HG03520 (cell line): ENCODE results near the gene HEMK1.

Experiments used
- ATAC-seq: cut with Tn5 transposase; IDR thresholded peaks from one replicate; pipeline ENCODE4 v1.9.1; 2021; ENCODE audit warnings: mild to moderate bottlenecking, moderate library complexity; ENCODE audit not compliant: unreplicated experiment

HEMK1 gene

GRCh38 chr3:50611464-50612233 lies 42.3 kb downstream of the HEMK1 start, which contains the start of gene CISH:
Gene CISH, minus strand, starts transcription at chr3:50611774. Its CDS starts 124 bp downstream, at chr3:50611650.
- ATAC-seq: peak; percentile 59

- ATAC-seq: peak; percentile 7
These were observed 43.0 kb downstream of the HEMK1 start for GRCh38 chr3:50612234-50612882.

- ATAC-seq: no peak
These were observed 43.9 kb downstream of the HEMK1 start for GRCh38 chr3:50612970-50613846.

GRCh38 chr3:50615190-50615589 lies 45.9 kb downstream of the HEMK1 start:
- no peak for ATAC-seq

GRCh38 chr3:50616003-50616769 lies 46.9 kb downstream of the HEMK1 start:
- no peak for ATAC-seq

GRCh38 chr3:50616770-50617095 lies 47.4 kb downstream of the HEMK1 start:
- peak; percentile 59 for ATAC-seq

GRCh38 chr3:50617096-50617791 lies 47.9 kb downstream of the HEMK1 start, which contains the start of gene MAPKAPK3:
Gene MAPKAPK3, plus strand, starts transcription at chr3:50617151. Its CDS starts 415 bp downstream, at chr3:50617566.
- ATAC-seq: peak; percentile 7

- no peak for ATAC-seq
These were observed 48.7 kb downstream of the HEMK1 start for GRCh38 chr3:50617911-50618481.

- no peak for ATAC-seq
These were observed 51.1 kb downstream of the HEMK1 start for GRCh38 chr3:50620420-50620819.

GRCh38 chr3:50620820-50621219 lies 51.5 kb downstream of the HEMK1 start:
- no peak for ATAC-seq

- ATAC-seq: no peak
These were observed 53.6 kb downstream of the HEMK1 start for GRCh38 chr3:50622881-50623280.

- no peak for ATAC-seq
These were observed 54.6 kb downstream of the HEMK1 start for GRCh38 chr3:50623840-50624474.

- ATAC-seq: no peak
These were observed 55.3 kb downstream of the HEMK1 start for GRCh38 chr3:50624634-50625033.

- no peak for ATAC-seq
These were observed 56.2 kb downstream of the HEMK1 start for GRCh38 chr3:50625231-50626182.

GRCh38 chr3:50626401-50626800 lies 57.1 kb downstream of the HEMK1 start:
- ATAC-seq: no peak

- no peak for ATAC-seq
These were observed 58.2 kb downstream of the HEMK1 start for GRCh38 chr3:50627407-50628051.

GRCh38 chr3:50628601-50629000 lies 59.3 kb downstream of the HEMK1 start:
- no peak for ATAC-seq

- no peak for ATAC-seq
These were observed 61.1 kb downstream of the HEMK1 start for GRCh38 chr3:50630394-50630793.
